Kidney (tissue), 14 donors: ENCODE results near the gene SLC2A1. TPM values are rescaled to one million over a fixed set of nuclear protein-coding genes. Genes with fewer than 3 reads are reported as not detected.
A peak's percentile ranks its signal among the peaks of the same experiment; 100 is the strongest.

Experiments
- DNase-seq, 5 donors: peaks; one replicate each; pipeline ENCODE4 v3.0.0-alpha.2; 2013 to 2020
- FAIRE-seq: peaks from 2 replicates; lab custom pipeline; 2012; peaks lifted over from hg19 to GRCh38; lab: Jason Lieb, UNC
- H3K27ac ChIP-seq, 2 donors: one replicate each; pipeline ENCODE4 v1.7.0; 2013; ENCODE audit warnings: low read depth in 2 of 2, low read length in 2 of 2, inconsistent platforms in 1 of 2
- H3K27me3 ChIP-seq: one replicate; pipeline ENCODE4 v1.7.1; 2013; ENCODE audit warnings: low read length, inconsistent platforms; ENCODE audit not compliant: control insufficient read depth, insufficient read depth
- H3K36me3 ChIP-seq, 3 donors: one replicate each; pipeline versions ENCODE4 v1.7.0 to v1.7.1; 2013; ENCODE audit warnings: low read length in 3 of 3, control low read depth in 1 of 3, inconsistent platforms in 1 of 3; ENCODE audit not compliant: insufficient read depth in 3 of 3, control insufficient read depth in 2 of 3
- H3K4me1 ChIP-seq, 3 donors: one replicate each; pipeline versions ENCODE4 v1.7.0 to v1.7.1; 2013; ENCODE audit warnings: low read length in 3 of 3, inconsistent platforms in 1 of 3, low read depth in 1 of 3; ENCODE audit not compliant: control insufficient read depth in 2 of 3, insufficient read depth in 2 of 3
- H3K4me3 ChIP-seq, 3 donors: one replicate each; pipeline versions ENCODE4 v1.7.0 to v1.8.1; 2013; ENCODE audit warnings: low read length in 3 of 3, control low read depth in 1 of 3, inconsistent platforms in 1 of 3
- H3K9ac ChIP-seq, 3 donors: one replicate each; pipeline versions ENCODE4 v1.7.0 to v1.7.1; 2013; ENCODE audit warnings: low read length in 3 of 3, control low read depth in 1 of 3, inconsistent platforms in 1 of 3
- H3K9me3 ChIP-seq, 3 donors: one replicate each; pipeline versions ENCODE4 v1.7.0 to v1.7.1; 2013; ENCODE audit warnings: low read length in 3 of 3, control low read depth in 1 of 3, inconsistent platforms in 1 of 3; ENCODE audit not compliant: control insufficient read depth in 2 of 3, insufficient read depth in 1 of 3
- intact Hi-C: fragments of 100-400 bp; cut with DNase I; formaldehyde crosslinking; loops from one replicate; pipeline ENCODE4 v1.11.1; 2022
- polyA plus RNA-seq: library from polyadenylated mRNA; stranded (reverse); fragments of 350-450 nt; fragmentation: Illumina TruSeq; extraction: RNeasy Lipid Tissue Mini Kit (QIAGEN cat#74804); gene quantifications from one replicate; pipeline ENCODE4 v1.2.3, GENCODE V29; 2014; ENCODE audit warnings: low read depth, low replicate concordance; ENCODE audit not compliant: insufficient read depth
- total RNA-seq: library from RNA; stranded (reverse); fragmentation: NEBNext Ultra II Directional; extraction: Animal tissue kit (Norgen Biotek cat#: 25700); gene quantifications from one replicate; pipeline ENCODE4 v1.2.1, GENCODE V29; 2021
- TF ChIP-seq, protein P1 (sequence below): IDR thresholded peaks from 3 replicates; pipeline ENCODE4 v1.5.1; 2012; ENCODE audit warnings: mild to moderate bottlenecking, moderate library complexity, borderline replicate concordance; ENCODE audit not compliant: insufficient read depth; ENCODE audit errors: extremely low read depth
- donor health status: control.
- donor health status: control.
- donor health status: control.
- donor health status: control.
- donor health status: control.
- donor health status: DM: yes; HTN: yes; CAD: no.
- donor health status: Normal renal cell carcinoma (clear cell type).

The SLC2A1 gene
- total and polyA plus RNA-seq, 2 donors from 2014 or later, result 28.6 to 55.9 TPM

DNA sequence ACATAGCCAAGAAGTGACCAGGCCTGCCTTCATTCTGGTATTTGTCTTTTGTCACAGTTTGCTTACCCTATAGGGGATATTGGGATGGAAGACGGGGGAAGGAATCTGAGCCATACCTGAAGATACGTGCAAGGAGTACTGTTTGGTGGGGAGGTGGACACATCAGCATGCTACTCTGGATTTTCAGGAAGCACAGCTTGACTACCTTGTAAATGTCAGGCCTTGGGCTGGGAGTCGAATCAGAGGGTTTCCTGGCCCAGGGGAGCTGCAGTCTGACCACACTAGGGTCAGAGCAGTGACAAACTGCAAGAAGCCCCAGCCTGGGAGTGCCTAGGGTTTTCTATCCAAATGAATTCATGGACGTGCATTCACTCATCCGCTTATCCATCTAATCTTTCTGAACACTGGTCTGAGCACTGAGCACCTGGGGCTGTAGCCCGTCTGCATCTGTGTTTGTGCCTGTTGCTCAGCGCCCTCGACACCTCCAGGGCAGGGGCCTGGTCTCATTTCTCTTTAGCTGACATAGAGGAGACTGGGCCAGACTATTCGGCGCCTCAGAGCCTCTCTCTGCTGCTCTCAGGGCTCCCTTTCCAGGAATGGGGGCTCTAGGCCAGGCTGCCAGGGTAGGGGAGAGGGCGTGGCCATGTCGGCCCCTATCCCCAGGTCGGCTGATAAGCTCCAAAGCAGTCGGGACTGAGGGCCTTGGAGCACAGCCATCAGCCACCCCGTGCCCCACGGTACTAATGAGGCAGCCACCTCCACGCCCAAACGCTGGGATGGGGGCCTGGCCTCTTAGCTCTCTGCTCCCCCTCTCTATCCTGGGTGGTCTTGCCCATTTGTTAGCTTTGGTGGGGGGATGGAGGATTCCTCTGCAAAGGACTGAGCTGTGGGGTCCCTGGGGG lies 47.0 kb upstream of the SLC2A1 start:
- H3K36me3 ChIP-seq, result no peaks in the 10 kb centered on the region
- no peaks in the 10 kb centered on the region for H3K4me1 ChIP-seq
- H3K27ac ChIP-seq, result no peak overlapping the region
- no peak overlapping the region for H3K4me3 ChIP-seq
- no peak overlapping the region for H3K9ac ChIP-seq
- TF ChIP-seq, protein P1, sequence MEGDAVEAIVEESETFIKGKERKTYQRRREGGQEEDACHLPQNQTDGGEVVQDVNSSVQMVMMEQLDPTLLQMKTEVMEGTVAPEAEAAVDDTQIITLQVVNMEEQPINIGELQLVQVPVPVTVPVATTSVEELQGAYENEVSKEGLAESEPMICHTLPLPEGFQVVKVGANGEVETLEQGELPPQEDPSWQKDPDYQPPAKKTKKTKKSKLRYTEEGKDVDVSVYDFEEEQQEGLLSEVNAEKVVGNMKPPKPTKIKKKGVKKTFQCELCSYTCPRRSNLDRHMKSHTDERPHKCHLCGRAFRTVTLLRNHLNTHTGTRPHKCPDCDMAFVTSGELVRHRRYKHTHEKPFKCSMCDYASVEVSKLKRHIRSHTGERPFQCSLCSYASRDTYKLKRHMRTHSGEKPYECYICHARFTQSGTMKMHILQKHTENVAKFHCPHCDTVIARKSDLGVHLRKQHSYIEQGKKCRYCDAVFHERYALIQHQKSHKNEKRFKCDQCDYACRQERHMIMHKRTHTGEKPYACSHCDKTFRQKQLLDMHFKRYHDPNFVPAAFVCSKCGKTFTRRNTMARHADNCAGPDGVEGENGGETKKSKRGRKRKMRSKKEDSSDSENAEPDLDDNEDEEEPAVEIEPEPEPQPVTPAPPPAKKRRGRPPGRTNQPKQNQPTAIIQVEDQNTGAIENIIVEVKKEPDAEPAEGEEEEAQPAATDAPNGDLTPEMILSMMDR, result no peak
- intact Hi-C loops, result no loop called here
- DNase-seq (peak; percentile 32 to 71 (median 40)), FAIRE-seq (no peak)
- H3K27me3 ChIP-seq, result no peaks in the 10 kb centered on the region
- no peaks in the 10 kb centered on the region for H3K9me3 ChIP-seq

DNA sequence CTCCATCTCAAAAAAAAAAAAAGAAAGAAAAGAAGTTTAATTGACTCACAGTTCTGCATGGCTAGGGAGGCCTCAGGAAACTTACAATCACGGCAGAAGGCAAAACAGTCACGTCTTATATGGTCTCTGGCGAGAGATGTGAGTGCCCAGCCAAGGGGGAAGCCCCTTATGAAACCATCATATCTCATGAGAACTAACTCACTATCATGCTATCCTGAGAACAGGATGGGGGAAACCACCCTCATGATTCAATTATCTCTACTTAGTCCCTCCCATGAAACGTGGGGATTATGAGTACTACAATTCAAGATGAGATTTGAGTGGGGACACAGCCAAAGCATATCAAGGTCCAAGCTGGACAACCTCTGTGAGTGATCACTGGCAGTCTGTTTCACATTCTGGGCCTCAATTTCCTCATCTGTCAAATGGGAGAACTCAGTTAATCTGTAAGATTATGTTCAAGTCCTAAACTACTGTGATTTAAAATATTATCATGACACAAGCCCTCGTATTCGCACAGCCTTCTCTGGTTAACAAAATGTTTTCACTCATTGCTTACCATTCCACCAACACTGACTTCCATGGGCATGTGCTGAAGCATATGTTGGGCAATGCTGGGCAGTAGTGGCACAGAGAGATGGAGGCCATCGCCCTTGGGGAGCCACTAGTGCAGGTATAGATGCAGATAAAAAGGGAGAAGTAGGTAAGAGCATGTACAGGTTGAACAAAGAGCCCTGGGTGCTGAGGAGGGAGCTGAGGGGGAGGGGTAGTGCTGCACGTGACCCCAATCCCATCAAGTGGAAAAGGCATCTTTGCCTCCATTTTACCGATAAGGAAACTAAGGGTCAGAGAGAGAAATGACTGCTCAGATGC lies 46.2 kb upstream of the SLC2A1 start:
- DNase-seq (no peak), FAIRE-seq (no peak)
- TF ChIP-seq, protein P1, result no peak
- Histone ChIP-seq H3K9me3 (no peaks in the 10 kb centered on the region), H3K4me3 (no peak overlapping the region), H3K4me1 (no peaks in the 10 kb centered on the region), H3K27ac (no peak overlapping the region), H3K9ac (no peak overlapping the region), H3K27me3 (no peaks in the 10 kb centered on the region), H3K36me3 (no peaks in the 10 kb centered on the region)
- intact Hi-C loops, result no loop called here

DNA sequence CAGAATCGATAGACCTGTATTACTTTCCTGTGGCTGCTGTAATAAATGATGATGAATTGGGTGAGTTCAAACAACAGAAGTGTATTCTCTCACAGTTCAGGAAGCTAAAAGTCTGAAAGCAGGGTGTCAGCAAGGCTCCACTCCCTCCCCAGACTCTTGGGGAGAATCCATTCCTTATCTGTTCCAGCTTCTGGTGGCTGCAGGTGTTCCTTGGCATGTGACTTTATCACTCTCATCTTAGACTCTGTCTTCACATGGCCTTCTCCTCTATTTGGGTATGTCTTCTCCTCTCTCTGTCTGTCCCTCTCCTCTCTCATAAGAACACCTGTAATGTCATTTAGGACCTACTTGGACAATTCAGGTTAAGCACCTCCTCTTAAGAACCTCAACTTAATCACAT lies 44.1 kb upstream of the SLC2A1 start:
- no peaks in the 10 kb centered on the region for H3K27me3 ChIP-seq
- H3K27ac ChIP-seq, result no peak overlapping the region
- H3K36me3 ChIP-seq, result no peaks in the 10 kb centered on the region
- DNase-seq (no peak), FAIRE-seq (no peak)
- H3K9me3 ChIP-seq, result no peaks in the 10 kb centered on the region
- intact Hi-C loops, result no loop called here
- TF ChIP-seq, protein P1, result no peak
- no peaks in the 10 kb centered on the region for H3K4me1 ChIP-seq
- H3K4me3 ChIP-seq, result no peak overlapping the region
- H3K9ac ChIP-seq, result no peak overlapping the region
